CD4-positive, alpha-beta T cell treated with Interleukin-15 for 4 hours (primary cell): ENCODE measurements around the gene USP6.
"Not testable (repeated sequence)": the region's sequence is repeated elsewhere in the genome, so short reads cannot be mapped to it uniquely, and the experiment has no call there.

ENCODE experiments used
- DNase-seq: peaks from one replicate; pipeline ENCODE4 v3.0.0-alpha.2; 2020; ENCODE audit warnings: low spot score

Gene USP6

DNA sequence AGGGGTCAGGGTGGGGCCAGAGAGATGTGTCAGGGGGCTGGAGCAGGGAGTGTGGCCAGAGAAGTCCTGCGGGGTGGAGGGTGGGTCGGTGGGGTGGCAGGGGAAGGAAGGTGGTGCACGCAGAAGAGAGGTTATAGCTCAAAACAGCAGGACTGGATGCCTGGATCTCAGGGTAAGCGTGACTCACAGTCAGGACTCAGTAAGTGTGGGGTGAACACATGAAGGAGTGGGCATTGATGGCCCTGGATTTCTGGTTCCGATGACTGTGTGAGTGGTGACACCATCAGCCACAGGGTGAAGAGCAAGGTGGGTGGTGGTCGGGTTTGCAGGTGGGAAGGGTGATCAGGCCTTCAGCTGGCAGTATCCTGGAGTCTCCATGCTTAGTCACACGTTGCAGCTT lies 6.2 kb downstream of the USP6 start:
- DNase-seq, result not testable (repeated sequence)

DNA sequence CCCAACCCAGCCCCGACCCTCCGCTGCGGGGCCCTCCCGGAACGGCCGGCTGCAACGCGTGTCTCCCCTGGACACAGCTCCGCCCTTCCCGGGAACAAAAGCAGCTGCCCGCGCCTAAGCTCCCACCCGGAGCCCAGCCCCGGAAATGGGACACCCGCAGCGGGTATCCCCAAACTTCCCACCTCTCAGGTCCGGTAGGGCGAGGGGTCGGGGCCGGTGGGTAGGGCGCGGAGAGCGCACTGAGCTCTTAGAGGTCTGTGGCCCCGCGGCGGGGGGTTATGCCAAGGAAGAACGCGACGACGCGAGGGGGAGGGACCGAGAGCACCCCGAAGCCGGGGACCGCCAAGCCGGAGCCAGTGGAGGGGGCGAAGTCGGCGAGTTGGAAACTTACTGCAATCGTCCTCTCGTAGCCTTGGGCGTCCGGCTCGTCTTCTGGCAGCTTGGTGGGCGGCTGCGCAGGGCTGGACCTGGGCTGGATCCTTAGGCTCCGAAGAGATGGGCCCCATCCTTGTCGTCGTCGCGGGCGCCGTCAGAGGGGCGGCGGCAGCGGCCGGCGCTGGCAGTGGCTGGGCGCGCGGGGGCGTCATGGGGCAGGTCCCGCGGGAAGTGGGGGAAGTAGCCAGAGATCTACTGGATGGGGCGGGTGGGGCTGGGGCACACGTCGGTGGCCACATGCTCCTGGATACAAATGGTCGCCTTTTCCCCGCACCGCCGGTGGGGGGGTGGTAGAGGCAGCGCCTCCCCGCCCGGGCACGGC lies 6.9 kb downstream of the USP6 start:
- no peak for DNase-seq

DNA sequence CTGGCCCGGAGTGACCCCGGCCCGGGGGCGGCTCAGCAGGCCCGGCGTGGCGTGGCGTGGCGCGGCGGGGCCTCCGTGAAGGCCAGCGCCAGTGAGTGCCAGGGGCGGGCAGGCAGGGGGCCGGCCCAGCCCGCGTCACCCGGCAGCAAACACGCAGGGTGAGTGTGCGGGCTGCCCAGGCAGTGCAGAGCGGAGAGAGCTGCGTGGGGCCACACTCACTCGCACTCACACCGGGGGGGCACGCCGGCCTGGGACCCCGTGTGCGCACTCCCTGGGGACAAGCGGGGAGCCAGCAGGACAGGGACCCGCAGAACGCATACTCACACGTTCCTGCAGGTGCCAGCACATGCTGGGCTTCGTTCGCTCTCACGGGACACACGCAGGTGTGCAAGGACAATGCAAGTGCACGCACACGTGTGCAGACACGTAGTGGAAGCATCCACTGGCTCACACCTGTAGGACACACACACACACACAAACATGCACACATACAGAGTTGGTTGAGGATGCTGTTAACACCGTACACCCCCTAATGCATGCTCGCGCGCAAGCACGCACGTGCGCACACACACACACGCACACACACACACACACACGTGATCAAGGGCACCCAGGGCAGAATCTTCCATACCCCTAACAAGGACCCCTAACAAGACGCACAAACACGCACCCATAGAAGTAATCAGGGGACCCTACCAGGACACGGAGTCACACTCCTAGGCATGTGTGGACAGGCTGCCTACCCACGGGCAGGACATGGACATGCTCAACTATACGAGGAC lies 7.7 kb downstream of the USP6 start:
- DNase-seq, result no peak

DNA sequence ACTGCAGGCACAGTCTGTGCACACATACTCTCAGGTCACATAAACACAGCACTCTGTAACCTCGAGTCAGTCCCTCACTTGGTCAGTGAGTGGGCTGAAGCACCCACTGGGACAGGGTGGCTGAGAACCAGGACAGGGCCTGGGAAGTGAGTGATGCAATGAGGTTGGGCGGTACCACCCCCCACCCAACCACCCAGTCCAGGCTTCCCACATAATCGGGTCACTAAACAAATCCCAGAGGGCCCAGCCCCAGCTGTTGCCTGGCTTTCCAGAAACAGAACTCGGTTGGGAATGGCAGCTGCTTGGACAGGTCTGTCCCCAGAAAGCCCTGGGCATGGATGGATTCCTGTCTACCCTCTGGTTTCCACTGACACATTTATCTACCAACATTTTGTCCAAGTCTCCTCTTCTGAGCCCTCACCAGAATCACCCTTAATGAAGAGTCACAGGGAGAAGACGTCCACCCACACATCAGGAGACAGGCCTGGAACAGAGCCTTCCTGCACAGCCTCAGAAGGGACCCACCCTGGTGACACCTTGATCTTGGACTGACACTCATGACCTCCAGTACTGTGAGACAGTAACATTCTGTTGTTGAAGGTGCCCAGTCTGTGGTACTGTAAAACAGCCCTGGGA lies 8.4 kb downstream of the USP6 start:
- DNase-seq, result not testable (repeated sequence)

DNA sequence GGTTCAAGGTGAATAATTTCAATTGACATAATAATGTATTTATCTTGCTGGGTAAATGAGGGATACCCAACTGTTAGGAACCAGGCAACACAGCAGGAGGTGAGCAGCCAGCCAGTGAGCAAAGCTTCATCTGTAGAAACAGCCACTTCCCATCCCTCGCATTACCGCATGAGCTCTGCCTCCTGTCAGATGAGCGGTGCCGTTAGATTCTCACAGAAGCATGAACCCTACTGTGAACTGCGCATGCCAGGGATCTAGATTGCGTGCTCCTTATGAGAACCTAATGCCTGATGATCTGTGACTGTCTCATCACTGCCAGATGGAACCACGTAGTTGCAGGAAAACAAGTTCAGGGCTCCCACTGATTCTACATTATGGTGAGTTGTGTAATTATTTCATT lies 9.1 kb downstream of the USP6 start:
- not testable (repeated sequence) for DNase-seq

DNA sequence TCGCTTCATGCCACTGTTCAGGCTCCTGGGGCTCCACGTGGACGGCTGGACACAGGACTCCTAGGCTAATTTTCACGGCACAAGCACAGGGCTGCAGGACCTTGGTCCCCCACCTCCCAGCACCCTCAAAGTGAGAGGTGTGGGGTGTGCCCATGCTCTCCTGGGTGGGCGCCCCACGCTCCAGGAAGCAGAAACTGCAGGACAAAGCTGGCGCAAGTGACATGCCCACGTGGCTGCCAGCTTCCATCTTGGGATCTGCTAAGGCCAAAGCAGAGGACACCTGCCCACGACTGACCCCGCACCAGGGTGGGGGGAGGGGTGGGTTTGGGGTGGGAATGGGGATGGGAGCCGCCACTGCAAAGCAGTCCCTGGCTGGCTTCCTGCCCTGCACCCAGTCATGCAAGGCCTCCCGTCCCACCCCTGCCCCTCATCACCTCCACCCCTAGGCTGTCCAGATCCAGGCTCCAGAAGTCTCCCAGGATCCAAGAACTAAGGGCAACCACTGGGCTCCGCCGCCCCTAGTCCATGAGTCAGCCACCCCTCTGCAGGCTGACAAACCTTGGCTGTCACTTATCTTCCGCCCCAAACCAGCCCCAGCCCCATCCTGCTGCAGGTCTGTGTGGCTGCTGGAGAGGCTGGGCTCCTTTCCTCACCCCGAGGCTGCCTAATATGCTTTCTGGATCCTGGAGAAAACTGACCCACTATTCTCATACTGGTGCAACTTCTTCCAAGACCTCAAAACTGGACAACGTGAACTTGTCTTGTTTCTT lies 11.1 kb downstream of the USP6 start:
- no peak for DNase-seq

DNA sequence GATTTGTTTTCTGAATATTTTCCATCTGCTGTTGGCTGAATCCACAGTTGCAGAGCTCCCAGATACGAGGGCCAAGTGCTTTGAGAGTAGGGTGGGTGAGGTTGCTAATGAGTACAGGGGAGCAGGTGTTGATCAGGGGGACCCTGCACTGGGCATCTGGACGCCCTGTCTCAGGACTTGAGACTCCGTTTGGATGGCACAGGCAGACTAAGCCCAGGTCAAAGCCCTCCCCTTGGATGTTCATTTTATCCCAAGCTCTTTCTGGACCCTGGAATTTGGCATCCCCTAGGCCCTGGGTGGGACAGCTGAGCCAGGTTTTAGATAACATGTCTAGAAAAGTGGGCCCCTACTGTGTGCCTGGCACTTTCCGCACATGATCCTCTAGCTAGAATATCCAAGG lies 12.1 kb downstream of the USP6 start:
- no peak for DNase-seq

DNA sequence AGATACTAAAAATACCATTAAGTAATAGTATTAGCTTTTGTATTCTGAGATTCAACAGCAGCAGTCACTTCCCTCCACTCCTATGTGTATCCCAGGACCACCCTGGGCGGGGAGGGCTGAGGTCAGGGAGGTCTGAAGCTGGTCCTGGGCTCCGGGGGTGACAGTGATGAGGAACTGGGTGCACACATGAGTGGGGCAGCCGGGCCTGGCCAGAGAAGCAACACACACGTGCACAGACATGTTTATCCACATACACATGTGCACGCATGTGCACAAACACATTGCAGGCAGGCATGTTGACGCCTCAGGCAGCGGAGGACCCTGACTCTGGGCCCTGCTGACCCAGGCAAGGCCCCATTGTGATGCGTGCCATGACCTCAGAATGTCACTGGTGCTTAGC lies 12.6 kb downstream of the USP6 start:
- DNase-seq, result not testable (repeated sequence)

DNA sequence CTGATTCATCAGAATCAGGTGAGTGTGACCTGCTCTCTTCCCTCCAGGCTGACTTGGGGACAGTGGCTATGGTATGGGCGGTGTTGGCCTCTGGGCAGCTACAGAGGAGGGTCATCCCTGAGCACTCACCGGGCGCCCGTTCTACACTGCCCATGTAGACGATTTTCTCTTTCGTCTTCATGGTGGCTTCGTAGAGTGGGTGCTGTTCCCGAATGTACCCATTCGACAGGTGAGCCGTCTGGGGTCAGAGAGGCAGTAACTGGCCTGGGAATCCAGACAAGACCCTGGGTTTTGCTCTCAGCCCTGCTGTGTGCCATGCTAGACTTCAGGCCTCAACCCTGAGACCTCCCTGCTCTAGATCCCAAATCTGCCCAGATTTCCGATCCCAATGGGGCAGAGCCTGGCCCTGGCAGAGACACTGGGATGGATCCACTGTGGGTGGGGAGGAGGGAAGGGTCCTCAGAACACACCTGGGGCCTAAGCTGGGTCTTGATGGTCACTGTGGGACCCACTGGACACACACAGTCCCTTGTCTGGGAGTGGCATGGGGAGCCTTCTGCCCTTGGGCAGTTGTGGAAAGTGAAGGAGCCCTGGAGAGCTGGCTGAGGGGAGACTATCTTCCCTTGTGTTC lies 13.2 kb downstream of the USP6 start:
- DNase-seq, result no peak

DNA sequence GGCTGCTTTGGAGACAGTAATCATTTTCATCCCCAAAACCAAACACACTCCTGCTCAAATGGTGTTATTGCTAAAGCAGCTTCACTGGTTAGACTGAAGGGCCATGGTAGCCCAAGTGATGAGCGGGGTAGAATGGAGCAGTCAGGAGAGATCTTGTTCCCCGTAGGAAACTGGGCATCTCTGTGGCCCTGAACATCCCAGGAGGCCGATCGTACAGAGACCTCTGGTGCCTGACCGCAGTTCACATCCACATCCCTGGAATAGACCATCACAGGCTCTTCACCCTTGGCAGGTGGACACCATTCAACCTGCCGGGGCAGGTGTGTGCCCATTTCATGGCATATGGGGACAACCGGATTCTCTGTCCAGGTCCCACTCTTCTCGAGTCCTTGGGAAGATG lies 13.9 kb downstream of the USP6 start:
- DNase-seq, result not testable (repeated sequence)

DNA sequence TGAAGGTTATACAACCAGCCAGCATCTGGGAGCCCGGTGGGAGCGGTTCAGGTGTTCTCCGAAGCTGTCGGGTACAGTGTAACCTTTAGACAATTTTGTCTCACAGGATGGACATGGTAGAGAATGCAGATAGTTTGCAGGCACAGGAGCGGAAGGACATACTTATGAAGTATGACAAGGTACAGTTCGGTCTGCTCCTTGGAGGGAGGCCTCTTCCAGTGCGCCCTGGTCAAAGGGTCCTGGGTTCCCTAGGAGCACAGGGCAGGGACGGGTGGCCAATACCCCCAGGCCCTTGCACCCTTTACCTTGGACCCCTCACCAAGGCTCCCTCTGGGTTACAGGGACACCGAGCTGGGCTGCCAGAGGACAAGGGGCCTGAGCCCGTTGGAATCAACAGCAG lies 14.4 kb downstream of the USP6 start:
- DNase-seq, result not testable (repeated sequence)

DNA sequence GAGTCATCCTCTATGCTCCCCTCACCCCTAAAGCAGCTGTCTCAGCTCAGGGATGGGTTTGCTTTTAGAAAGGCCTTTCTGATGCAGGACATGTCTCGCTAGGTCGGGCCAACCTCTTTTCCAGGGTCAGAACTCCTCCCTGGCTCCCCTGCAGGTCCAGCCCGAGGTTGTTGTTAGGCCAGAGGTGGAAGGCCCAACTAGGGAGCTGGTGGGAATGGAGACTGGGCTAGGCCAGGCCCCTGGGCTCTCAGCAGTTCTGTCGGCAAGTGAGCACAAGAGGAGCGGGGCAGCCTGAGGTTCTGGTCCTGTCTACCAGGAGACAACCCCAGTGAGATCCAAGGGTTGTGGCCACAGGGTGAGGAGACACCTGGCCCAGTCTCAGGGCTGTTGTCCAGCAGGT lies 14.9 kb downstream of the USP6 start:
- not testable (repeated sequence) for DNase-seq

DNA sequence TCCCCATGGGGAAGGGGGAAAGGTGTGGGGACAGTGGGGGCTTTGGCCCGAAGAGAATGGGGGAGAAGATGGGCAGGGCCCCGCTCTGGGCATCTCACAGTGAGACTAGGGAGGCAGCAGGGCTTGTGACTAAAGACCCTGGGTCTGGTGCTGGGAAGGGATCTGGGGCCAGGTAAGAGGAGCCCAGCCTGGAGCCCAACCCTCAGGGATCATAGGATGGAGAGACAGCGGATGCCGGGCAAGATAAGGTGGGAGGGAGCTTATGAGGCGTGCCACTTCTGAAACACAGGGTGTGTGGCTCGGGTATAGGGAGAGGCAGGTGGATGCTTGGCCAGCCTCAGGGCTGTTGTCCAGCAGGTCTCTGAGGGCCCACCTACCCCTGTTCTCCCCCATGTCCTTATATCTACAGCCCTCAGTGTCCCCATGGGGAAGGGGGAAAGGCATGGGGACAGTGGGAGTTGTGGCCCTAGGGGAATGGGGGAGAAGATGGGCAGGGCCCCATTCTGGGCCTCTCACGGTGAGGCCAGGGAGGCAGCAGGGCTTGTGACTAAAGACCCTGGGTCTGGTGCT lies 15.4 kb downstream of the USP6 start:
- no peak for DNase-seq

DNA sequence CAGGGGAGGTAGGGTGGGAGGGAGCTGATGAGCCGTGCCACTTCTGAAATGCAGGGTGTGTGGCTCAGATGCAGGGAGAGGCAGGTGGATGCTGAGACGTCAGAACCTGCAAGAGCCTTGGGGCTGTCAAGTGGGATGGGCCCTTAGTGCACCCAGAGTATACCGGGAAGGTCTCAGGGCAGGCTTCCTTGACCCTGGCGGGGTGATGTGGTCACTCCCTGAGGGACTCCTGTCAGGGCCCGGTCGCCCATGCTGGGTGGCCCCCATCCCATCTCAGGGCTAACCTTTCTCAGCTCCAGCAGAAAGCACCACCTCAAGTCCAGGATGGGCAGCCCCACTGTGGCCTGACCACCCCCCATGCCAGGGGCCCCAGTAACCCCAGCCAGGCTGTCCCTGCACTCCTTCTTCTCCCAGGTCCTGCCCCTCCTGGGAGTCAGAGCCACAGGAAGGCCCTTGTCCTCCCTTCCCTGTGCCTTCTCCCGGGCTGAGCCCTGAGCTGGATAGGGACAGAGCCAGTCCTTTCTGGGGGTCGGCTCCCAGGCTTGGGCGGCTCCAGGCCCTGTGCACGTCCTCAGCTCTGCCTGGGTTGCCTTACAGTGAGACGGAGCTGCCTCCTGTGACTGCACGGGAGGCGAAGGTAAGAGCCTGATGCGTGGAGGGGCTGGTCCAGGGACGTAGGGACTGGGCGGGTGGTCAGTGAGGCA lies 16.1 kb downstream of the USP6 start:
- not testable (repeated sequence) for DNase-seq

DNA sequence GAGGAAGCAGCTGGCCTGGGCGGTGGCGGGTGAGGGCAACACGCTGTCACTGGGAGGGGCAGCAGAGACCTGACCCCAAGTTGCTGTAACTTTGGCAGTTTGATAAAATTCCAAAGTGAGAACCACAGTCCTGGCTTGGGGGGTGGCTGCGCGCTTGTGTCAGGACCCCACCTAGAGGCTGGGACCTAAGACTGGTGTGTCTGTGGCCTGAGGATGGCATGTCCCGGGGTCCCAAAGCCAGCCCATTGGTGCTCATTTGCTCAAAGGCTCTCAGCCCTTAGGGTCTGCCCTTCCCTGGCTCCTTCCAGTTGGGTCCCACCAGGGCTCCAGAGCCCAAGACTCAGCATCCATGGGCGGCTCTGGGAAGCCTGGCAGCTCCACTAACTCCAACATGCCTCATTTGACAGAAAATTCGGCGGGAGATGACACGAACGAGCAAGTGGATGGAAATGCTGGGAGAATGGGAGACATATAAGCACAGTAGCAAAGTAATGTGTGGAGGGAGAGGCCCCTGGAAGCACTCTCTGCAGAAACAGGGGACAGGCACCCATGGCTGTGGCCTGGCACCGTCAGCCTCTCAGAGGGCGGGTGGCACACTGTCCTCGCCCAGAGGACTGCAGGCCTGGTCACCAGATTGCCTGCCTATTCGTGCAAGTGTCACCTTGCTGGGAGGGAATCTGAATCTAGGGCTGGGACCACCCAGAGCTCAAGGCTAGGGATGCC lies 16.8 kb downstream of the USP6 start:
- not testable (repeated sequence) for DNase-seq

DNA sequence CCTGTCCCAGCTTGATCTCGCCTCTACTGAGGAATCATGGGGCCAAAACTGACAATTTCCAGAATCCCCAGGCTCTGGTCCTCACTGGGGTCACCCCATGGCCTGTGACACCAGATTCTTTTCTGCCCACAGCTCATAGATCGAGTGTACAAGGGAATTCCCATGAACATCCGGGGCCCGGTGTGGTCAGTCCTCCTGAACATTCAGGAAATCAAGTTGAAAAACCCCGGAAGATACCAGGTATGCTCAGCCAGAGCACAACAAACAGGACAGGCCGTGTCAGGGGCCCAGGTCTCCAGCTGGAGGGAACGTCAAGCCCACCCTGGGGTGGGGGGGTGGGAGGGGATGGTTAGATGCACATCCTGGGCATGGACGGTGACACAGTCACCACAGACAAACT lies 17.5 kb downstream of the USP6 start:
- DNase-seq, result no peak

DNA sequence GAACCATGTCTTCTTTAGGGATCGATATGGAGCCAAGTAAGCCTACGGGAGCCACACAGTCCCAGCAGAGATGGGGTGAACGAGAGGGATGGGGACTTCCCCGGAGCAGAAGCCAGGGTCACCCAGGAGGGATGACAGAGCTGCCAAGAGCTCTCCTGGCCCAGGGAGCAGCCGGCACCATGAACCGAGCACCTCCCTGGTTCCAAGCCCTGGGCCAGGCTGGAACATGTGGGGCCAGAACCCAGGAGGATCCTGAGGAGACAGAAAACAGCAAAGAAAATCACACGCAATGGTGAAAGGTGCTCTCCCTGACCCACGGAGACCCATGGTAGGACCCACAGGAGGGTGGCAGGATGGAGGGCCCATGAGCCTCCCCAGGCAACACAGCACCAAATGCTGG lies 18.1 kb downstream of the USP6 start:
- DNase-seq, result not testable (repeated sequence)

DNA sequence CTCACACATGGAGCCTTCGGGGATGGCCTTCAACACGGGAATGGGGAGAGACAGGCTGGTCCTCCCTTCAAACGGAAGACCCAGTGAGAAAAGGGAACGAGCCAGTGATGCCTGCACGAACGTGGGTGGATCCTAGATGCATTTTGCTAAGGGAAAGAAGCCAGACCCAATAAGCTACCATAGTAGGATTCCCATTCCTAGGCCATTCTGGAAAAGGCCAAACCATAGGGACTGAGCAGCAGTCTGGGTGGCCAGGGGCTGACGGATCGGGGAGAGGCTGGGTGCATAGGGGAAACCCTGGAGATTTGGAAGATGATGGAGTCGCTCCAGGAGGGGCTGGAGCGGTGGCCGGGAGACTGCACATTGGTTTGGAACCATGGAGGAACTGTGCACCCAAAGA lies 18.7 kb downstream of the USP6 start:
- not testable (repeated sequence) for DNase-seq

DNA sequence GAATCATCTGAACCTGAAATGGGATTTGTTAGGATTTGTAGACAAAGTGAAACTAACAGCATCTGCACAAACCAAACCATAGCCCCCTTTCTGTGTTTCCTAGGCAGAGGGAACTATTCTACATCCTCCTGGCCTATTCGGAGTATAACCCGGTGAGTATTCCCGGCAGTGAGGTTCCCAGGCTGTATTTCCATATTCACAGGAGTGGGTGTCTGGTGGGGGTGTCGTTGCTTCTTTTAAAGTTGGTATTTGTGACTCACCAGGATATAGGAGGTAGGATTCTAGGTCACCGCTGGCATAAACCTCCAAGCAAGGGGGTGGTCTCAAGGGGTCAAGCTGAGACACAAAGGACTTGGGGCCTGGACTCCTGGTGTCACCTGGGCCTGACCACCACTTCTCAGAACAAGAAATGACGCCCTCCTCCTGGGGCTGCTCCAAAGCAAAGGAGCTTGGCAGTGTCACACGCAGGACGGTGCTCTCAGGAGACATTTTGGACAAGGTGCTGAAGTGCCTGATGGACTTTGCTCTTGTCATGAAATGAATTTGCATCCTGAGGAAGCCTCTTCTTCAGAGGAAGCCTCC lies 19.4 kb downstream of the USP6 start:
- DNase-seq, result not testable (repeated sequence)
